ENCODE measurements around the gene KCNJ15. TPM values are rescaled to one million over a fixed set of nuclear protein-coding genes. Genes with fewer than 3 reads are reported as not detected.

Gene KCNJ15
- total RNA-seq, 1 donor from 2014 or later, result 0.51 TPM

DNA sequence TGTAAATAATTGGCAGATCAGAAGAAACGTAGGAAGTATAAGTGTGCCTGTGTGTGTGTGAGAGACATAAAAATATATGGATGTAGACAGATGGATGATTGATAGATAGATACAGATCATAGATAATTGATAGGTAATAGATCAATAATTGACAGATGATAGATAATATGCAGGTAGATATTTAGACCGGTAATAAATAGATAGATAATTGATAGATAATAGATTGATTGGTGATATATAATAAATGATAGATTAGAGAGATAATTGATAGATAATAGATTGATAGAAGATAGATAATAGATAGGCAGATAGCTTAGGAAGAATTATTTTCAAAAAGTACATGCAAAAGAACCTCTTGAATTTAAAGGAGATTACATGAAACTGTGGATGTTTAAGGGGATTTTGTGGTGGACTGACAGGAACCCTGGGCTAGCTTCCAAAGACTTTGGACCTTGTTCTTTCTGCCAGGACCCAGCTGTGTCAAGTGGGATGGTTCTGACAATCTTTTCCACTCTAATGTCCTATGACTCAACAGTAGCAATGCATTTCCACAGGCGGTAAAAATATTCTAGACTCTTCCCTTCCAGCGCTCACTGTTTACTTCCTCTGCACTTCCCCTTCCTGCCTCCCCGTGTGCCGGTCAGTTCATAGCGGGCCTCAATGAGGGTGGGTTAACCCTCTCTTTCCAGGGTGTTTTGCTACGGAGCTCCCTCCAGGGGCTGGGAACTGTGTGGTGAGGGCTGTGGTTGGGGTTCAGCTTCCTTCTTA is 39.4 kb downstream of the KCNJ15 start:
- Mint-ChIP-seq H3K27ac (ENCODE audit: unreplicated experiment) (peak overlapping the region; percentile 87), H3K27me3 (ENCODE audit: unreplicated experiment) (no peaks in the 10 kb centered on the region), H3K4me1 (ENCODE audit: unreplicated experiment) (peaks cover 89% of the 10 kb centered on the region), H3K9me3 (ENCODE audit: unreplicated experiment) (no peaks in the 10 kb centered on the region), H3K36me3 (ENCODE audit: unreplicated experiment) (peaks cover 1% of the 10 kb centered on the region), H3K4me3 (ENCODE audit: unreplicated experiment) (peak overlapping the region; percentile 44)
- TF ChIP-seq, protein P1, sequence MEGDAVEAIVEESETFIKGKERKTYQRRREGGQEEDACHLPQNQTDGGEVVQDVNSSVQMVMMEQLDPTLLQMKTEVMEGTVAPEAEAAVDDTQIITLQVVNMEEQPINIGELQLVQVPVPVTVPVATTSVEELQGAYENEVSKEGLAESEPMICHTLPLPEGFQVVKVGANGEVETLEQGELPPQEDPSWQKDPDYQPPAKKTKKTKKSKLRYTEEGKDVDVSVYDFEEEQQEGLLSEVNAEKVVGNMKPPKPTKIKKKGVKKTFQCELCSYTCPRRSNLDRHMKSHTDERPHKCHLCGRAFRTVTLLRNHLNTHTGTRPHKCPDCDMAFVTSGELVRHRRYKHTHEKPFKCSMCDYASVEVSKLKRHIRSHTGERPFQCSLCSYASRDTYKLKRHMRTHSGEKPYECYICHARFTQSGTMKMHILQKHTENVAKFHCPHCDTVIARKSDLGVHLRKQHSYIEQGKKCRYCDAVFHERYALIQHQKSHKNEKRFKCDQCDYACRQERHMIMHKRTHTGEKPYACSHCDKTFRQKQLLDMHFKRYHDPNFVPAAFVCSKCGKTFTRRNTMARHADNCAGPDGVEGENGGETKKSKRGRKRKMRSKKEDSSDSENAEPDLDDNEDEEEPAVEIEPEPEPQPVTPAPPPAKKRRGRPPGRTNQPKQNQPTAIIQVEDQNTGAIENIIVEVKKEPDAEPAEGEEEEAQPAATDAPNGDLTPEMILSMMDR (IDR thresholded peaks at IDR 0.05), result no peak
- no peak for DNase-seq (ENCODE audit: extremely low spot score, unreplicated experiment)

DNA sequence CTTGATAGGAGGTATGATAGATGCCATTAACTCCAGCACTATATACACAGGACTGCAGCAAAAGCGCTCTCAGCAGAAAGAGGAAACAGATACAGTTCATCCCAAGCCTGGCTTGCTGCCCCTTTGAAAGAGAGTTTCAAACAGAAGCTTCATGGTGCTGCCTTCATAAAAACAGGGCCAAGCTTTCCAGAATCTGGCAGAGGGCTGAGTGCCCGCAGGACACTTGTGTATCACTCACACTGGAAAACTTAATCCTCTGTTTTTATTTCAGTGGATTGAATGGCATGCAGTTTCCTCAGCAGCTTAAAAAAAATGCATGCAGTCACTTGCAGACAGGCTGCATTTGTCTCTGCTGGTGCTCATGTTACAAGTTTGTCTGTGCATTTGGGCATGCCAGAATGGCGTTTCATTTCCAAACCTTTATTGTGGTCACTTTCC is 40.4 kb downstream of the KCNJ15 start:
- H3K27ac Mint-ChIP-seq (ENCODE audit: unreplicated experiment), result peak overlapping the region; percentile 87
- TF ChIP-seq, protein P1 (IDR thresholded peaks at IDR 0.05), result no peak
- H3K27me3 Mint-ChIP-seq (ENCODE audit: unreplicated experiment), result no peaks in the 10 kb centered on the region
- H3K4me1 Mint-ChIP-seq (ENCODE audit: unreplicated experiment), result peaks cover 88% of the 10 kb centered on the region
- DNase-seq (ENCODE audit: extremely low spot score, unreplicated experiment), result no peak
- H3K4me3 Mint-ChIP-seq (ENCODE audit: unreplicated experiment), result no peak overlapping the region
- H3K36me3 Mint-ChIP-seq (ENCODE audit: unreplicated experiment), result peaks cover 1% of the 10 kb centered on the region
- no peaks in the 10 kb centered on the region for H3K9me3 Mint-ChIP-seq (ENCODE audit: unreplicated experiment)

GRCh38 chr21:38297871-38298270 is 41.1 kb downstream of the KCNJ15 start:
- peaks cover 1% of the 10 kb centered on the region for H3K36me3 Mint-ChIP-seq (ENCODE audit: unreplicated experiment)
- H3K4me1 Mint-ChIP-seq (ENCODE audit: unreplicated experiment), result peaks cover 83% of the 10 kb centered on the region
- H3K4me3 Mint-ChIP-seq (ENCODE audit: unreplicated experiment), result no peak overlapping the region
- TF ChIP-seq, protein P1 (IDR thresholded peaks at IDR 0.05), result no peak
- no peaks in the 10 kb centered on the region for H3K9me3 Mint-ChIP-seq (ENCODE audit: unreplicated experiment)
- no peaks in the 10 kb centered on the region for H3K27me3 Mint-ChIP-seq (ENCODE audit: unreplicated experiment)
- H3K27ac Mint-ChIP-seq (ENCODE audit: unreplicated experiment), result peak overlapping the region; percentile 87
- DNase-seq (ENCODE audit: extremely low spot score, unreplicated experiment), result no peak

- Mint-ChIP-seq H3K4me1 (ENCODE audit: unreplicated experiment) (peaks cover 79% of the 10 kb centered on the region), H3K9me3 (ENCODE audit: unreplicated experiment) (no peaks in the 10 kb centered on the region), H3K36me3 (ENCODE audit: unreplicated experiment) (no peaks in the 10 kb centered on the region), H3K27me3 (ENCODE audit: unreplicated experiment) (no peaks in the 10 kb centered on the region), H3K4me3 (ENCODE audit: unreplicated experiment) (no peak overlapping the region), H3K27ac (ENCODE audit: unreplicated experiment) (no peak overlapping the region)
- TF ChIP-seq, protein P1 (IDR thresholded peaks at IDR 0.05), result no peak
- no peak for DNase-seq (ENCODE audit: extremely low spot score, unreplicated experiment)
These were observed 42.0 kb downstream of the KCNJ15 start for GRCh38 chr21:38298832-38299231.

DNA sequence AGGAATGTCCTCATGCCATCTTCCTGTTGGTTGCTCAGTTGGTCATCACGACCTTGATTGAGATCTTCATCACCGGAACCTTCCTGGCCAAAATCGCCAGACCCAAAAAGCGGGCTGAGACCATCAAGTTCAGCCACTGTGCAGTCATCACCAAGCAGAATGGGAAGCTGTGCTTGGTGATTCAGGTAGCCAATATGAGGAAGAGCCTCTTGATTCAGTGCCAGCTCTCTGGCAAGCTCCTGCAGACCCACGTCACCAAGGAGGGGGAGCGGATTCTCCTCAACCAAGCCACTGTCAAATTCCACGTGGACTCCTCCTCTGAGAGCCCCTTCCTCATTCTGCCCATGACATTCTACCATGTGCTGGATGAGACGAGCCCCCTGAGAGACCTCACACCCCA is 42.9 kb downstream of the KCNJ15 start:
- Mint-ChIP-seq H3K27me3 (ENCODE audit: unreplicated experiment) (no peaks in the 10 kb centered on the region), H3K9me3 (ENCODE audit: unreplicated experiment) (no peaks in the 10 kb centered on the region), H3K36me3 (ENCODE audit: unreplicated experiment) (no peaks in the 10 kb centered on the region), H3K27ac (ENCODE audit: unreplicated experiment) (peak overlapping the region; percentile 50), H3K4me3 (ENCODE audit: unreplicated experiment) (no peak overlapping the region), H3K4me1 (ENCODE audit: unreplicated experiment) (peaks cover 71% of the 10 kb centered on the region)
- DNase-seq (ENCODE audit: extremely low spot score, unreplicated experiment), result no peak
- TF ChIP-seq, protein P1 (IDR thresholded peaks at IDR 0.05), result no peak

Measured in osteocyte (in vitro differentiated cells).